ENCODE measurements around the gene ZBTB21. TPM values are rescaled to one million over a fixed set of nuclear protein-coding genes. Genes with fewer than 3 reads are reported as not detected.

The ZBTB21 gene
- total and polyA plus RNA-seq, 9 of the 15 experiments (the other 6 are each of a cell fraction or from before 2014, with no cell fraction given): 2.2 to 15.2 (median 8.7) TPM

DNA sequence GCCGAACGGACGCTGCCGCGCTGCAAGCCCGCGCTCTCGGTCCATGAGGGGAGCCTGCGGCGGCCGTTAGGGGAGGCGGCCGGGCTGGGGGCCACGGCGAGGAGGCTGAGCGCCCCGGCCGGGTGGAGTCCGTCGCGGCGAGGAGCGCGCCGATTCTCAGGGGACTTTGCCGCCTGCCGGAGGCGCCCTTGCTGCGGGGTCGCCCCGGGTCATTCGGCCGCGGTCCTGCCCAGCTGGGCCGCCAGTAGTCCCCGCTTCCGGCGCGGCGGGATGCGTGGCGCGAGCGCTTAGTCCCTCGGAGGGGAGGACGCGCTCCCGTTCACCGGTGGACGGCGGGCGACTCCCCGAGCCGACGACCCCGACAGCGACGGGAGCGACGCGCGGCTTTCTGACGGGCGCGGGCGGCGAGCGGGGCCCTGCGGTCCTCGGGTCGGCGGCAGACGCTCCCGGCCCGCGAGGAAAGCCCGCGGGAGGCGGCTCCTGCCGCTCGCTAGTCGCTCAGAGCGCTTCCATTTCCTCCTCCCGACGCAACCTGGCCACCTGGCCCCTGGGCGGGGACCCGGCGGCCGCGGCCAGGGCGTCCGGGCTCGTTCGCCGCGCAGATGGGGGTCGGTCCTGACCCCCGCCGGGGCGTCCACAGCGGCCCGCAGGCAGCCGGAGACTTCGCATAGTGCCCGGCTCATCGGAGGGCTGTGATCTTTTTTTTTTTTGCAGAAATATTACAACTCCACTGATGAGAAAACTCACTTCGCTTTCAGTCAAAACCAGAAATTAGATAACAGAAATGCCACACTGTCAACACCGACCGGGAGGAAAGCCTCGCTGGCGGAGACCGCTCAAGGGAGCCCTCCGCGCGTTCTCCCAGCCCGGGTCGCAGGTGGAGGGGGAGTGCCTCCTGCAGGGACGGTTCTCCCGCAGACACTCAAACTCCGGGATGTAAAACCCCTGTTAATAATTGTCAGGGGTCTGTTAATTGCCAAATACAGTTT is 641 bp upstream of the ZBTB21 start (continued):
- TF ChIP-seq JUN (IDR thresholded peaks at IDR 0.05; ENCODE audit: borderline replicate concordance, low read depth, low read length): no peak
- TF ChIP-seq JUN (CRISPR knock-in tag; IDR thresholded peaks at IDR 0.05; ENCODE audit: borderline replicate concordance): no peak
- TF ChIP-seq CBX1 (IDR thresholded peaks at IDR 0.05; ENCODE audit: low read depth): peak; percentile 78; the same call in 1 of the 2 replicates
- TF ChIP-seq NR1H2 (CRISPR knock-in tag; IDR thresholded peaks at IDR 0.05): no peak
- TF ChIP-seq CCNT2 (IDR thresholded peaks at IDR 0.05; ENCODE audit: borderline replicate concordance, extremely low read depth, insufficient read length, low read depth, low read length): peak; percentile 38
- TF ChIP-seq, protein P1, sequence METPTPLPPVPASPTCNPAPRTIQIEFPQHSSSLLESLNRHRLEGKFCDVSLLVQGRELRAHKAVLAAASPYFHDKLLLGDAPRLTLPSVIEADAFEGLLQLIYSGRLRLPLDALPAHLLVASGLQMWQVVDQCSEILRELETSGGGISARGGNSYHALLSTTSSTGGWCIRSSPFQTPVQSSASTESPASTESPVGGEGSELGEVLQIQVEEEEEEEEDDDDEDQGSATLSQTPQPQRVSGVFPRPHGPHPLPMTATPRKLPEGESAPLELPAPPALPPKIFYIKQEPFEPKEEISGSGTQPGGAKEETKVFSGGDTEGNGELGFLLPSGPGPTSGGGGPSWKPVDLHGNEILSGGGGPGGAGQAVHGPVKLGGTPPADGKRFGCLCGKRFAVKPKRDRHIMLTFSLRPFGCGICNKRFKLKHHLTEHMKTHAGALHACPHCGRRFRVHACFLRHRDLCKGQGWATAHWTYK (CRISPR knock-in tag; IDR thresholded peaks at IDR 0.05): no peak
- no peak for TF ChIP-seq SMAD2 (IDR thresholded peaks at IDR 0.05; ENCODE audit: low read depth, low read length)
- TF ChIP-seq ZNF699 (CRISPR knock-in tag; IDR thresholded peaks at IDR 0.05; ENCODE audit: insufficient replicate concordance): no peak
- peak; percentile 9 for TF ChIP-seq TBP (optimal IDR thresholded peaks at IDR 0.05; ENCODE audit: low read depth, low read length)
- TF ChIP-seq ZNF134 (CRISPR knock-in tag; conservative IDR thresholded peaks at IDR 0.05): no peak
- no peak for TF ChIP-seq OTX1 (CRISPR knock-in tag; IDR thresholded peaks at IDR 0.05)
- no peak for TF ChIP-seq U2AF1 (optimal IDR thresholded peaks at IDR 0.05; ENCODE audit: low read depth, low read length)
- TF ChIP-seq RAD51 (IDR thresholded peaks at IDR 0.05; ENCODE audit: borderline replicate concordance, low read depth): no peak
- no peak for TF ChIP-seq ZBTB17 (CRISPR knock-in tag; IDR thresholded peaks at IDR 0.05)
- TF ChIP-seq CXXC5 (CRISPR knock-in tag; IDR thresholded peaks at IDR 0.05): peak; percentile 78; the same call in 1 of the 2 replicates
- no peak for TF ChIP-seq HLTF (IDR thresholded peaks at IDR 0.05)
- peak; percentile 9 to 28; a peak in 1 of 4 replicates for TF ChIP-seq FOXA3 (CRISPR knock-in tag; conservative IDR thresholded peaks at IDR 0.05 in 1 of 2, IDR thresholded peaks at IDR 0.05 in 1 of 2)
- TF ChIP-seq CHCHD3 (CRISPR knock-in tag; IDR thresholded peaks at IDR 0.05): no peak
- TF ChIP-seq GATAD2A (IDR thresholded peaks at IDR 0.05): 0 out of 2 replicates have a peak, but pooled peaks have one; percentile 6
- TF ChIP-seq SLC30A9 (CRISPR knock-in tag; IDR thresholded peaks at IDR 0.05): no peak
- peak; percentile 80 for TF ChIP-seq GABPA (tag; conservative IDR thresholded peaks at IDR 0.05; ENCODE audit: low read depth)
- no peak for TF ChIP-seq BCL6 (CRISPR knock-in tag; IDR thresholded peaks at IDR 0.05)
- no peak for TF ChIP-seq STAG1 (CRISPR knock-in tag; IDR thresholded peaks at IDR 0.05; ENCODE audit: borderline replicate concordance)
- TF ChIP-seq CBFA2T2 (conservative IDR thresholded peaks at IDR 0.05): no peak
- TF ChIP-seq, protein P2, sequence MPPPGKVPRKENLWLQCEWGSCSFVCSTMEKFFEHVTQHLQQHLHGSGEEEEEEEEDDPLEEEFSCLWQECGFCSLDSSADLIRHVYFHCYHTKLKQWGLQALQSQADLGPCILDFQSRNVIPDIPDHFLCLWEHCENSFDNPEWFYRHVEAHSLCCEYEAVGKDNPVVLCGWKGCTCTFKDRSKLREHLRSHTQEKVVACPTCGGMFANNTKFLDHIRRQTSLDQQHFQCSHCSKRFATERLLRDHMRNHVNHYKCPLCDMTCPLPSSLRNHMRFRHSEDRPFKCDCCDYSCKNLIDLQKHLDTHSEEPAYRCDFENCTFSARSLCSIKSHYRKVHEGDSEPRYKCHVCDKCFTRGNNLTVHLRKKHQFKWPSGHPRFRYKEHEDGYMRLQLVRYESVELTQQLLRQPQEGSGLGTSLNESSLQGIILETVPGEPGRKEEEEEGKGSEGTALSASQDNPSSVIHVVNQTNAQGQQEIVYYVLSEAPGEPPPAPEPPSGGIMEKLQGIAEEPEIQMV (tag; conservative IDR thresholded peaks at IDR 0.05; ENCODE audit: low read depth): peak; percentile 74; the same call in 1 of the 2 replicates
- no peak; the same call in 1 of the 2 replicates for TF ChIP-seq EP400 (IDR thresholded peaks at IDR 0.05)
- TF ChIP-seq KDM4B (IDR thresholded peaks at IDR 0.05; ENCODE audit: borderline replicate concordance in 2 of 2, low read depth in 1 of 2): 0 out of 4 replicates have a peak, but pooled peaks of 1 of the 2 experiments have one; percentile 44
- TF ChIP-seq EGR1 (conservative IDR thresholded peaks at IDR 0.05): no peak

Measured in K562 (cell line).